Liver (tissue), 9 donors: ENCODE measurements around the gene ERH. TPM values are rescaled to one million over a fixed set of nuclear protein-coding genes. Genes with fewer than 3 reads are reported as not detected.

Experiments used
- DNase-seq: peaks from one replicate; pipeline ENCODE4 v3.0.0-alpha.2; 2017; ENCODE audit warnings: low spot score
- H3K27ac ChIP-seq, 2 donors: one replicate each; pipeline ENCODE4 v1.7.0; 2013; ENCODE audit warnings: inconsistent platforms in 2 of 2, low read length in 2 of 2, control low read depth in 1 of 2, low read depth in 1 of 2, mild to moderate bottlenecking in 1 of 2
- H3K27me3 ChIP-seq, 4 donors: one replicate each; pipeline versions ENCODE4 v1.6.1 to v1.7.0; 2013; ENCODE audit warnings: low read length in 3 of 4, inconsistent platforms in 1 of 4, mild to moderate bottlenecking in 1 of 4, moderate library complexity in 1 of 4; ENCODE audit not compliant: control insufficient read depth in 4 of 4, insufficient read depth in 4 of 4
- H3K36me3 ChIP-seq, 4 donors: one replicate each; pipeline versions ENCODE4 v1.6.1 to v1.7.0; 2013; ENCODE audit warnings: low read length in 3 of 4, mild to moderate bottlenecking in 3 of 4, low read depth in 1 of 4, moderate library complexity in 1 of 4; ENCODE audit not compliant: control insufficient read depth in 4 of 4, insufficient read depth in 3 of 4
- H3K4me1 ChIP-seq, 4 donors: one replicate each; pipeline versions ENCODE4 v1.6.1 to v1.7.0; 2013; ENCODE audit warnings: low read length in 3 of 4, mild to moderate bottlenecking in 3 of 4, moderate library complexity in 1 of 4; ENCODE audit not compliant: control insufficient read depth in 4 of 4, insufficient read depth in 4 of 4
- H3K4me3 ChIP-seq, 3 donors: one replicate each; pipeline versions ENCODE4 v1.6.1 to v1.7.0; 2013; ENCODE audit warnings: low read length in 3 of 3, control low read depth in 1 of 3, low read depth in 1 of 3, mild to moderate bottlenecking in 1 of 3
- H3K9ac ChIP-seq, 2 donors: one replicate each; pipeline ENCODE4 v1.7.0; 2013; ENCODE audit warnings: low read length in 2 of 2, mild to moderate bottlenecking in 2 of 2, moderate library complexity in 2 of 2, control low read depth in 1 of 2, low read depth in 1 of 2
- H3K9me3 ChIP-seq, 4 donors: one replicate each; pipeline versions ENCODE4 v1.6.1 to v1.7.0; 2013; ENCODE audit warnings: low read length in 3 of 4; ENCODE audit not compliant: control insufficient read depth in 4 of 4
- EGR1 ChIP-seq, 2 donors: IDR thresholded peaks; 2 replicates each; pipeline ENCODE4 v1.6.1; 2016 to 2018; ENCODE audit warnings: antibody characterized with exemption in 2 of 2, low read depth in 2 of 2
- FOXA1 ChIP-seq: IDR thresholded peaks from 2 replicates; pipeline ENCODE4 v1.6.1; 2016; ENCODE audit warnings: antibody characterized with exemption
- FOXA2 ChIP-seq: IDR thresholded peaks from 2 replicates; pipeline ENCODE4 v1.6.1; 2016; ENCODE audit warnings: antibody characterized with exemption
- HNF4A ChIP-seq, 2 donors: conservative IDR thresholded peaks; 2 replicates each; pipeline ENCODE4 v1.6.1; 2016; ENCODE audit warnings: antibody characterized with exemption in 2 of 2, mild to moderate bottlenecking in 2 of 2
- HNF4G ChIP-seq: IDR thresholded peaks from 2 replicates; pipeline ENCODE4 v1.6.1; 2016; ENCODE audit warnings: antibody characterized with exemption
- JUND ChIP-seq, 2 donors: IDR thresholded peaks; 2 replicates each; pipeline ENCODE4 v1.6.1; 2016; ENCODE audit warnings: antibody characterized with exemption in 2 of 2
- MAX ChIP-seq: IDR thresholded peaks from 2 replicates; pipeline ENCODE4 v1.6.1; 2016; ENCODE audit warnings: antibody characterized with exemption
- NR2F2 ChIP-seq: IDR thresholded peaks from 2 replicates; pipeline ENCODE4 v1.6.1; 2016; ENCODE audit warnings: antibody characterized with exemption
- REST ChIP-seq: IDR thresholded peaks from 2 replicates; pipeline ENCODE4 v1.6.1; 2016; ENCODE audit warnings: antibody characterized with exemption, mild to moderate bottlenecking
- RXRA ChIP-seq, 2 donors: IDR thresholded peaks; 2 replicates each; pipeline ENCODE4 v1.6.1; 2017 to 2018; ENCODE audit warnings: antibody characterized with exemption in 2 of 2, mild to moderate bottlenecking in 1 of 2
- TAF1 ChIP-seq: conservative IDR thresholded peaks from 2 replicates; pipeline ENCODE4 v1.6.1; 2016; ENCODE audit warnings: antibody characterized with exemption, mild to moderate bottlenecking
- YY1 ChIP-seq: IDR thresholded peaks from 2 replicates; pipeline ENCODE4 v1.6.1; 2016; ENCODE audit warnings: antibody characterized with exemption, mild to moderate bottlenecking
- ZBTB33 ChIP-seq: IDR thresholded peaks from 2 replicates; pipeline ENCODE4 v1.6.1; 2016; ENCODE audit warnings: antibody characterized with exemption
- WGBS: extraction: QIAGEN DNeasy Blood & Tissue Kit; methylation state at CpG from one replicate; pipeline ENCODE4 v1.1.7; 2013; 5-methylcytosine and 5-hydroxymethylcytosine counted together
- polyA plus RNA-seq, 2 donors: library from polyadenylated mRNA; stranded (reverse) in 1 of 2; unstranded in 1 of 2; fragments of 200-250 nt in 1 of 2; fragments of >200 nt in 1 of 2; fragmentation: Nextera tagmentation in 1 of 2; extraction: Ambion mirVana in 1 of 2; gene quantifications; one replicate each; pipeline versions ENCODE4 v1.2.1 to v1.2.3, GENCODE V29; 2013 to 2015
- total RNA-seq, 2 donors: library from RNA; depleted of rRNA; stranded (reverse); fragments of >200 nt; gene quantifications; one replicate each; pipeline ENCODE4 v1.2.3, GENCODE V29; 2014
- TF ChIP-seq, protein P1 (sequence below): IDR thresholded peaks from 2 replicates; pipeline ENCODE4 v1.6.1; 2016; ENCODE audit warnings: antibody characterized with exemption
- donor health status: healthy.
- donor health status: healthy.
- donor health status: healthy.
- donor health status: healthy.
- donor health status: healthy.

Gene ERH
- total and polyA plus RNA-seq, 4 donors, result 49.2 to 78.0 (median 63.4) TPM

DNA sequence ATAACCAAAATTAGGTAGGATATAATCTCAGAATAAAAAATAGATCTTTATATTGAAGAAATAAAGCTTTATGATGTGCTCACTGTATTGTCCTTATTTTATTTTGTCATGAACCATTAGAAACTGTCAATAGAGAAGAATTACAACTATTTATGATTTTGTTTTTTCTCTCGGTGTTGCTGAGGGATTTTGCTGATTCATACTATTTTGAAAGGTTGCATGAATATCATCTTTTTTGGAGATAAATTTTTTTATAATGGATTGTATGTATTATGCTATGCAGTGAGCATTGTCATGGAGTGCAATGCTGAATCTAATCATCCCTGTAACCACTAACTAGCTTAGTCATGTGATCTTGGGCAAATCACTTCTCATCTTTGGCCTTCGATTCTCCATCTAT lies 15.4 kb upstream of the ERH start:
- H3K4me1 ChIP-seq, result peaks cover 0 to 1% (median 0%) of the 10 kb centered on the region in 4 donors
- no peak overlapping the region for H3K9ac ChIP-seq
- no peaks in the 10 kb centered on the region for H3K36me3 ChIP-seq
- no peak overlapping the region for H3K27ac ChIP-seq
- 92% methylated on average over 2 of the region's 2 CpGs for WGBS
- DNase-seq, result no peak
- H3K27me3 ChIP-seq, result no peaks in the 10 kb centered on the region
- TF ChIP-seq NR2F2, result no peak
- no peak overlapping the region for H3K4me3 ChIP-seq
- no peaks in the 10 kb centered on the region for H3K9me3 ChIP-seq

GRCh38 chr14:69408331-69408960 lies 10.3 kb upstream of the ERH start:
- TF ChIP-seq RXRA (IDR thresholded peaks at IDR 0.05) (no peak), ZBTB33 (no peak), HNF4G (no peak)
- DNase-seq, result no peak
- H3K9me3 ChIP-seq, result no peaks in the 10 kb centered on the region
- H3K4me1 ChIP-seq, result peaks cover 0 to 1% (median 0%) of the 10 kb centered on the region in 4 donors
- no peak overlapping the region for H3K4me3 ChIP-seq
- no peak overlapping the region for H3K9ac ChIP-seq
- 82% methylated on average over 2 of the region's 2 CpGs for WGBS
- H3K27ac ChIP-seq, result no peak overlapping the region
- H3K27me3 ChIP-seq, result no peaks in the 10 kb centered on the region
- H3K36me3 ChIP-seq, result no peaks in the 10 kb centered on the region

GRCh38 chr14:69405762-69406161 lies 7.7 kb upstream of the ERH start:
- H3K9ac ChIP-seq, result no peak overlapping the region
- no peak for TF ChIP-seq NR2F2
- no peak for TF ChIP-seq REST
- TF ChIP-seq TAF1, result no peak
- no peak for TF ChIP-seq HNF4A (conservative IDR thresholded peaks at IDR 0.05)
- TF ChIP-seq, protein P1, sequence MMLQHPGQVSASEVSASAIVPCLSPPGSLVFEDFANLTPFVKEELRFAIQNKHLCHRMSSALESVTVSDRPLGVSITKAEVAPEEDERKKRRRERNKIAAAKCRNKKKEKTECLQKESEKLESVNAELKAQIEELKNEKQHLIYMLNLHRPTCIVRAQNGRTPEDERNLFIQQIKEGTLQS, result no peak
- no peak for TF ChIP-seq ZBTB33
- TF ChIP-seq EGR1 (IDR thresholded peaks at IDR 0.05; ENCODE audit: low read depth in 2 of 2), result no peak
- no peak for TF ChIP-seq YY1
- no peak for TF ChIP-seq FOXA1
- TF ChIP-seq MAX, result no peak
- no peak for TF ChIP-seq FOXA2
- no peak for TF ChIP-seq HNF4G
- TF ChIP-seq JUND (IDR thresholded peaks at IDR 0.05), result no peak
- DNase-seq, result no peak
- H3K27me3 ChIP-seq, result no peaks in the 10 kb centered on the region
- no peaks in the 10 kb centered on the region for H3K9me3 ChIP-seq
- H3K36me3 ChIP-seq, result no peaks in the 10 kb centered on the region
- no peak overlapping the region for H3K4me3 ChIP-seq
- H3K27ac ChIP-seq, result no peak overlapping the region
- peaks cover 4 to 8% (median 6%) of the 10 kb centered on the region in 4 donors for H3K4me1 ChIP-seq
